GM21447 (cell line): ENCODE results near the gene FGFR3.
"Not testable (repeated sequence)": the region's sequence is repeated elsewhere in the genome, so short reads cannot be mapped to it uniquely, and the experiment has no call there.

Source experiments
- ATAC-seq: cut with Tn5 transposase; IDR thresholded peaks from one replicate; pipeline ENCODE4 v1.9.1; 2021; ENCODE audit not compliant: unreplicated experiment

Gene FGFR3

DNA sequence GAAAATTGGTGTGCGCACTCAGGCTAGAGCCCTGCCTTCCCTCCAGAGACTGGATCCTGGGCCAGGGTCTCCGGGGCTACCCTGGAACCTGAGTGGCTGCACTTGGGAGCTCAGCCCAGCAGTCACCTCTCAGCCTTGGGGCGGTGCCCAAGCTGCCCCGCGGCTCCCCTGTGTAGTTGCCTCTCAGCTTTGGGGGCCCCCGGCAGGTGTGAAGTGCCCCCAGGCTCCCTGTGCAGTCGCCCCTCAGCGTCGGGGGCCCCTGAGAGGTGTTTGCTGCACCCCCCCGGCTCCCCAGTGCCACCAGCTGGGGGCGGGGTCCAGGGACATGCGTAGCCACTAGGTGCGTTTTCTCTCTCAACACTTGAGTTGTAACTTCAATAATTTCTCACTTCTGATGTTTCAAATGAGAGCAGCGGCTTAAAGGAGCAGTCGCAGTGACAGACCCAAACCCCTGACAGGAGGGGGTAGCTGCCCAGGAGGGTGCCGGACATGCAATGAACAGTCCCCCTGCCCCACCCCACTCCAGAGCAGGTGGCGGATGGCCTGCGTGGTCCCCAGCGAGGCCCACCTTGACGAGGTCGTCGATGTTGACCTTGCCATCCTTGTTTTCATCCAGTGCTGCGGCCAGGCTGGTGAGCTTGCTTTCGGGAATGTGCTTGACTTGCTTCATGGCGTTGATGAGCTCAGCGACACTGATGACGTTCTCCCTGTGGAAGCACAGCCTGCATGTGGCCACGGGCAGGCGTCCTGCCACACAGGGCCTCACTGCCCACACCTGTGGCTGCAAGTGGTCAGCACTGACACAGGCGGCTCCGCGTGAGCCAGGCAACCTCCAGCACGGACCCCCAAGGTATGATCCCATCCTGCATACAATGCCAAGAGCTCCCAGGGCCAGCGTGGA is 22.3 kb downstream of the FGFR3 start:
- ATAC-seq, result no peak

GRCh38 chr4:1815997-1816860 is 23.1 kb downstream of the FGFR3 start:
- ATAC-seq, result no peak

GRCh38 chr4:1819284-1819683 is 26.2 kb downstream of the FGFR3 start:
- ATAC-seq, result no peak

GRCh38 chr4:1819816-1820215 is 26.7 kb downstream of the FGFR3 start:
- ATAC-seq, result no peak

DNA sequence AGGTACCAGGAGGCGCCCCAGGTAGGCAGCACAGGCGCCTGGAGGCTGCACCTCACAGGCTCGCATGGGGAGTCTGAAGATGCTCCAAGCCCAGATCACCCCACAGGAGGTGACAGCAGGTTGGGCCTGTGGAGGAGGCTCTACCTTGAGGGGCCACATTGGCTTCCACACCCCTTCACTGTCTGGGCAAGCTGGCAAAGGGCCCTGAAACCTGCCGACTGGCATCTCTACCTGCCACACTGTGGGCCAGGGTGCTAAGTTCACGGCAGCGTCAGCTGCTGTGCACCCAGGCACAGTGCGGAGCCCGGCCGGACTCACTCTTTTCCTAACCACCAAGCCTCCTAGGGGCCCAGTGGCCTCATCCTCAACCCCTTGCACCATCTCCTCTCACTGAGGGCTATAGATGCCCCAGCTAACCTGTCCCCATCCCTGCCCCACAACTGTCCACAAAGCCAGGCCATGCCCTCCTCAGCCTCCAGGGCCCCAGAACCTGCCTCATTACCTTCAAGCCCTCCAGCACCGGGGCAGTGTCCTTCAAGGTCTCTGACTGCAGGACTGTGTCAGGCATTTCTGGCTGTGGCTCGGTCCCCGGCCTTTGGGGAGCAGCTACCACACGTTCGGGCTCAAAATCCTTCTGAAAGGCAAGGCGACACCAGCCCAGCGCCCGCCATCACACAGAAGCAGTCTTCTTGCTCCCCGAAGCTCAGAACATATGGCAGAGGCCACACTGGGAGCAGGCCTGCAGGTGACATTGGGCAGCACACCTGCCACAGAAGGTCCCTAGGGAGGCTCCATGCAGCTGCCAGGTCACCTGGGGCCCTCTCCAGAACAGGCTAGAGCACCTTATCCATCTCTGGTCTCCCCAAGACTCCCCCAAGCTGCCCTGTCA is 28.8 kb downstream of the FGFR3 start:
- ATAC-seq, result no peak

GRCh38 chr4:1822568-1823544 is 29.8 kb downstream of the FGFR3 start:
- no peak for ATAC-seq

GRCh38 chr4:1823545-1823932 is 30.4 kb downstream of the FGFR3 start:
- ATAC-seq, result no peak

DNA sequence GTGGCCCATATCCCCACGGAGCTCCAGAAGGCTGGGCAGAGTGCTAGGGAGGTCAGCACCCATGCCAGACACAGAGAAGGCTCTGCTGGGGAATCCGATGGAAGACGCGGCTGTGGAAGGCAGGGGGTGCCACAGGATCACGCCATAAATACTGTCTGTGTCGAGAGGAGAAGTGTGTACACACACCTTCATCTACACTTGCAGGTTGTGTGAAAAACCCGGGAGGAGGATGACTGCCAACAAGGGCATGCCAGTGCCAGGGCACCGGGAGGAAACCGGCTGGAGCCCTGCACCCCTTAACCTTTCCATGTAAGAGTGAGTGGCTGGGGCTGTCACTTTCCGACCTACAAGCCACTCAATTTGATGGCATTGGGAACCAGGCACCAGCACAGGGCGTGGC is 31.7 kb downstream of the FGFR3 start:
- no peak for ATAC-seq

DNA sequence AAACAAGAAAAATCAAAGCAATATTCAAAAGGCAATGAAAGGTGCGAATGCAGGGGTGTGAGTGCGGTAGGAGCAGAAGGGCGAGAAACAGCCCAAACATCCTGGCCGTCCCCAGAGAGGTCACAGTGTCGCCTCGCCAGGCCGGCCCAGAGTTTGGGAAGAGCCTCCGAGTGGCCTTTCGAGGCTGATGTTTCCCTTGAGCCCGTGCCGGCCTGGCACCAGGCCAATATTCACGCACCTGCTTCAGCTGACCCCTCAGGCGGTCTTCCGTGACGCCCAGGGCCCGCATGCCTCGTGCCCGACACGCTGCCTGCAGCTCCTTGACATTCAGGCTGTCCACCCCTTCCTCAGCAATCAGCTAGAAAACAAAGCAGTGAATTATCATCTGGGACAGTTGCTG is 32.2 kb downstream of the FGFR3 start:
- no peak for ATAC-seq

DNA sequence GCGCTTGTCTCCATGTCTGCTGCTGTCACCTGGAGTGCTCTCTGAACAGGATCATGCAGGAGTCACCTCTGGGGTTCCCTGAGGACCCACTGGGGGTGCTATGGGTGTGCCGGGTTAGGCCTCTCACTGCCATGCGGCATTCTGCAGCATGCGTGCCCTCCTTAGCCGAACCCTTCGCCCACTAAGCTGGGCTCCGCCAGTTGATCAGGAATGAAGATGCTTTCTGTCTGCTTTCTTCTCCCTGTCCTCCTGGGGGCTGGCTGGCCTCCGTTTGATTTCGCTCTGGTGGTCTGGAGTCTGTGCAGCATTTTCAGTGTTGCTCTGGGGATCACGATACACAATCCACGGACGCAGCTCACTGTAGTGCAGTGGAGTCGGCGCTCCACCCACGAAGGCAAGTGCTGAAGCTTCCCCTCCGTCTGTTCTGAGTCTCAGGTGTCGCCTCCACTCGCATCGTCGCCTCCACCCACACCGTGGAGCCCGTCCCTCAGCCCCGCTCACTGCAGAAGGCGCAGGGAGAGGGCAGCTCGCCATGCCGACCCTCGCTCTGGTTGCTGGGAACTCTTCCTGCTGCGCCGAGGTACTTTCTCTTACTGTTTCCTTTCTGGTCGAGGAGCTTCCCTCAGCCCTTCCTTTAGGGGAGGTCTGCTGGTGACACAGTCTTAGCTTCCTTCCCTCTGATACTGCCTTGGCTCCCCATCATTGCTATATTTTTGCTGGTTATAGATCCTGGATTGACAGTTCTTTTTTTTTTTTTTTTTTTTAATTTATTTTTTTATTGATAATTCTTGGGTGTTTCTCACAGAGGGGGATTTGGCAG is 33.6 kb downstream of the FGFR3 start:
- ATAC-seq, result no peak

- ATAC-seq, result no peak
Measured at GRCh38 chr4:1830234-1830633, 37.1 kb downstream of the FGFR3 start.

GRCh38 chr4:1830642-1831228 is 37.6 kb downstream of the FGFR3 start:
- no peak for ATAC-seq

GRCh38 chr4:1831331-1831730 is 38.2 kb downstream of the FGFR3 start:
- no peak for ATAC-seq

- no peak for ATAC-seq
Measured at GRCh38 chr4:1832690-1833089, 39.6 kb downstream of the FGFR3 start.

GRCh38 chr4:1833307-1834046 is 40.4 kb downstream of the FGFR3 start:
- peak; percentile 2 for ATAC-seq

DNA sequence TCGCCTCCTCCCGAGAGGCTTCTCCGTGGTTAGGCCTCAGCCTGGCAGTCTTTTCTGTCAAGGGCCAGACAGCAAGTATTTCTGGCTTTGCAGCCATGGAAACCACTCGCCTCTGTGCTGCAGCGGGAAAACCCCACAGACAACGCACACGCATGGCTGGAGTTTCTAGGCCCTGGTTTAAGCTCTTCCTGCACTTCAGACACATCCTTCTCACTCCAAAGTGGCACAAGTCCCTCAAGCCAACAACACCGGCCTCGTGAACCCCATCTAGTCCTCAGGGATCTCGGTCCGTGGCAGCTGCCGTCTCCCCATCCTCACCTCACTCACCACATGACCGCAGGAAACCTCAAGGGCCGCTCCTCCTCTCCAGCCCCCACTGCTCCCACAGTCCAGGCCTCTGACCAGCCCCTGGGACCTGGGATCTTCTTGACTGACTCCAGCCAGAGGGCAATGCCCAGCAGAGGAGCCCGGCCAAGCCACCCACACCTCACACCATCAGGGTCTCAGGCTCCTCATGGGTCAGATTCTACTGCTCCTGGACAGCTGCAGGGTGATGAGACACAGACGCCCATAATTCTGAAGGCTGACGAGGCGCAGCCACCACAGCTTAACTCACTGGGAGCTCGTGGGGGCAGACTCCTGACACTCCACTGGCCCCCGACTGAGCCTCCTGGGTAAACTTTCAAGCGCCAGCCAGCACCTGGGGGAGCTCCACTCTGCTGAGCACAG is 41.1 kb downstream of the FGFR3 start:
- peak; percentile 65 for ATAC-seq

GRCh38 chr4:1835836-1836235 is 42.7 kb downstream of the FGFR3 start:
- ATAC-seq, result not testable (repeated sequence)
